GM10248 (cell line): ENCODE data around the gene SFI1.

Source experiments
- CTCF ChIA-PET: fragments of 300-600 bp; sonication (Branson Sonifier 250); formaldehyde crosslinking; extraction: SDS; loops from one replicate; lab custom pipeline; 2021; ENCODE audit warnings: antibody characterized with exemption; lab: Yijun Ruan, JAX
- POLR2A ChIA-PET: fragments of 350-650 bp; sonication (Branson Sonifier 250); formaldehyde crosslinking; extraction: SDS; loops from one replicate; lab custom pipeline; 2020; ENCODE audit warnings: antibody characterized with exemption; lab: Yijun Ruan, JAX
- DNase-seq: peaks from one replicate; pipeline ENCODE4 v3.0.0; 2012; ENCODE audit errors: extremely low spot score
- CTCF ChIP-seq: IDR thresholded peaks from 2 replicates; pipeline ENCODE4 v1.5.1; 2012; ENCODE audit warnings: mild to moderate bottlenecking, low read depth; ENCODE audit errors: extremely low read depth, missing control alignments, control extremely low read depth

SFI1 gene

GRCh38 chr22:31567702-31568101 lies 71.4 kb downstream of the SFI1 start:
- DNase-seq: no peak
- POLR2A ChIA-PET: no interaction called here
- TF ChIP-seq CTCF: no peak
- CTCF ChIA-PET: interaction anchor here (1.2 to 1.4 kb wide), 2 partner anchors 11 to 17 kb away, joined by 3 to 7 read pairs; no protein-coding TSS in a partner anchor

GRCh38 chr22:31569126-31569525 lies 72.8 kb downstream of the SFI1 start:
- DNase-seq: no peak
- CTCF ChIA-PET: interaction anchor here (0.7 to 1.6 kb wide), 5 partner anchors 8 to 37 kb away, joined by 3 to 4 read pairs (median 3); no protein-coding TSS in a partner anchor
- POLR2A ChIA-PET: no interaction called here
- TF ChIP-seq CTCF: no peak

- ChIA-PET POLR2A (no interaction called here), CTCF (no interaction called here)
- no peak for DNase-seq
- no peak for TF ChIP-seq CTCF
Measured at GRCh38 chr22:31572939-31573338, 76.6 kb downstream of the SFI1 start.

GRCh38 chr22:31574055-31574670 lies 77.8 kb downstream of the SFI1 start:
- no peak for TF ChIP-seq CTCF
- DNase-seq: no peak
- ChIA-PET POLR2A (no interaction called here), CTCF (interaction anchor here (0.8 to 1.5 kb wide), 3 partner anchors 12 to 17 kb away, joined by 3 to 7 read pairs (median 4); no protein-coding TSS in a partner anchor)

- POLR2A ChIA-PET: no interaction called here
- no peak for DNase-seq
- TF ChIP-seq CTCF: no peak
- CTCF ChIA-PET: interaction anchor here (1.4 to 1.5 kb wide), 2 partner anchors 14 to 18 kb away, joined by 3 to 7 read pairs; no protein-coding TSS in a partner anchor
Measured at GRCh38 chr22:31575190-31575589, 78.9 kb downstream of the SFI1 start.

- no peak for TF ChIP-seq CTCF
- no peak for DNase-seq
- ChIA-PET CTCF (interaction anchor here (2.1 kb wide), 1 partner anchor 17 kb away, joined by 8 read pairs; no protein-coding TSS in a partner anchor), POLR2A (no interaction called here)
Measured at GRCh38 chr22:31577711-31578110, 81.4 kb downstream of the SFI1 start.
